AG10803 (cell line): ENCODE results near the gene GALNT4.

Experiments
- DNase-seq: peaks from one replicate; pipeline ENCODE4 v3.0.0; 2010; ENCODE audit warnings: low read depth
- H3K4me3 ChIP-seq: 2 replicates; pipeline ENCODE4 v1.5.1; 2011; ENCODE audit warnings: mild to moderate bottlenecking, low read length, control low read depth
- CTCF ChIP-seq: conservative IDR thresholded peaks from 2 replicates; pipeline ENCODE4 v1.5.1; 2011; ENCODE audit warnings: mild to moderate bottlenecking, low read length, control low read depth, inconsistent platforms

Gene GALNT4

GRCh38 chr12:89537389-89537788 lies 12.8 kb upstream of the GALNT4 start:
- DNase-seq = no peak
- TF ChIP-seq CTCF = no peak
- no peak overlapping the region for H3K4me3 ChIP-seq

- peak; percentile 61 for DNase-seq
- no peak overlapping the region for H3K4me3 ChIP-seq
- peak; percentile 87 for TF ChIP-seq CTCF
These were observed 5.1 kb upstream of the GALNT4 start for GRCh38 chr12:89529738-89530137.

- H3K4me3 ChIP-seq = no peak overlapping the region
- no peak for TF ChIP-seq CTCF
- DNase-seq = no peak
These were observed 3.8 kb upstream of the GALNT4 start for GRCh38 chr12:89528434-89528833.

- peak within 1 kb of the TSS; percentile 88 for H3K4me3 ChIP-seq
- no peak for TF ChIP-seq CTCF
- peak; percentile 75 for DNase-seq
These were observed 1.5 kb upstream of the GALNT4 start, which contains the start of gene POC1B for GRCh38 chr12:89525824-89526770. Gene POC1B, minus strand, starts transcription at chr12:89526047. Its CDS starts 152 bp downstream, at chr12:89525895.

GRCh38 chr12:89525305-89525823 lies 768 bp upstream of the GALNT4 start:
- DNase-seq = no peak
- TF ChIP-seq CTCF = no peak
- H3K4me3 ChIP-seq = peak overlapping the region; percentile 88

GRCh38 chr12:89523843-89524540 lies 604 bp downstream of the GALNT4 start:
- peak overlapping the region; percentile 88 for H3K4me3 ChIP-seq
- no peak for DNase-seq
- no peak for TF ChIP-seq CTCF
